Dedifferentiated amniotic fluid mesenchymal stem cell (primary cell): Measurements from ENCODE around the gene PRR12.

Experiments
- DNase-seq: peaks from one replicate; pipeline ENCODE4 v3.0.0-alpha.2; 2016; ENCODE audit errors: extremely low spot score

Gene PRR12

GRCh38 chr19:49591731-49592485 lies 926 bp downstream of the PRR12 start:
- DNase-seq: no peak

GRCh38 chr19:49592486-49593232 lies 1.7 kb downstream of the PRR12 start:
- no peak for DNase-seq

DNA sequence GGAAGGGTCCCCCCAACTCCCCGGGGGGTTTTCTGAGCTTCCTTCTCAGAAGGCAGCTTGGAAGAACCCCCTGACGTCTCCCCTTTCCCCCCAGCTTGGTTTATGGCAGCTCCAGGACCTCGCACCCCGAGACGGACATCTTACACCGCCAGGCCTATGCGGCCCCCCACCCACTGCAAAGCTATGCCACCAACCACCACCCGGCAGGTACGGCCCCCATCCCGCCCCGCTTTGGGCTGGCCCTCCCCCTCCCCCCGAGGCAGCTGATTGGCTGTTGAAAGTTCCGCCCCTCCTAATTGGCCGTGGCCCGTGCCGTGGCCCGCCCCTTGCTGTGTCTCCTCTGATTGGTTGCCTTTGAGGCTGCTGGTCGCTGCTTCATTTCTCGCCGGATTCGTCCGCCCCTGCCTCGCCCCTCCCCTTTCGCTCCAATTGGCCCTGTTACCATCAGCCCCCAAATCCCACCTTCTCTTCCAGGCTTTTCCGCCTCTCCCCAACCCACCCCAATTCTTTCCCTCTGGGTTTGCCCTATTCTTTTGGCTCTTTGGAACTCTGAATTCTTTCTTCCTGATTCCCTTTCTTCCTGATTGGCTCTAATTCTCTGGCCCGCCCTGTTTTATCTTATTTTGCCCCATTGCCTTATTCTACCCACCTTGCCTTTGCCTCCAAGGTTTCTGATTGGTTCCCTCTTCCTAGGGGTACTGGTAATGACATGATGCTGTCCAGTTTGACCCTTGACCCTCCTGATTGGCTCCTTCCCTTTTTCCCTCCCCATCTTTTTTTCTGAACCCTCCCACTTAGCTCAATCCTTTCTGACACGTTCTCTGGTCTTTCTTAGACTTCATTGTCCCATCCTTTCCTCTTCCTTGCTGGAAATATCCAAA lies 2.5 kb downstream of the PRR12 start:
- DNase-seq: peak; percentile 90

DNA sequence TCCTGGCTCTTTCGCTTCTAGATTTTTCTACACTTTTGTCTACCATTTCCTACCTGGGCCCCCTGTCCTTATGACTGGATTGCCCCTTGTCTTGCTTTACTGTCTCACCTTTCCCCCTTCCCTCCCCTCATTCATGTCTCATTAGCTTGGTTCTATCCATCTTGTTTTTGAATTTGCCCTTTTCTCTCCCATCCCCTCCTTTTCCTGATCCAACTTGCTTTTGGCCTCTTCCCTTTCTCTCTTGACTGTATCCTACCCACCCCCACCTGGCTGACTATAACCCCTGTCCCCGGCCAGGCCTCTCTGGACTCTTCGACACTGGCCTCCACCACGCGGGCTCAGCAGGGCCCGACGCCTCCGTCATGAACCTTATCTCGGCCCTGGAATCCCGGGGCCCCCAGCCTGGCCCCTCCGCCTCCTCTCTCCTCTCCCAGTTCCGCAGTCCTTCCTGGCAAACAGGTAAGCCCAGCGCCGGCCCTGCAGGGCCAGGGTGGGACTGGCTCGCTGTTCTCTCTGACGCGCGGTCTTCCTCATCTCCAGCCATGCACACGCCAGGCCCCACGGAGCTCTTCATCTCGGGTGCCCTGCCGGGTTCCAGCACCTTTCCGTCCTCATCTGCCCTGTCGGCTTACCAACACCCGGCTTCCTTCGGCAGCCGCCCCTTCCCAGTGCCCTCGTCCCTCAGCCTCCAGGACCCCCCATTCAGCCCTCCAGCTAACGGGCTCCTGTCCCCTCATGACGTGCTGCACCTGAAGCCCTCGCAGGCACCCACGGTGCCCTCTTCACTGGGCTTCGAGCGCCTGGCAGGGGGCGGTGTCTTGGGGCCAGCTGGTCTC lies 3.4 kb downstream of the PRR12 start:
- DNase-seq: no peak

DNA sequence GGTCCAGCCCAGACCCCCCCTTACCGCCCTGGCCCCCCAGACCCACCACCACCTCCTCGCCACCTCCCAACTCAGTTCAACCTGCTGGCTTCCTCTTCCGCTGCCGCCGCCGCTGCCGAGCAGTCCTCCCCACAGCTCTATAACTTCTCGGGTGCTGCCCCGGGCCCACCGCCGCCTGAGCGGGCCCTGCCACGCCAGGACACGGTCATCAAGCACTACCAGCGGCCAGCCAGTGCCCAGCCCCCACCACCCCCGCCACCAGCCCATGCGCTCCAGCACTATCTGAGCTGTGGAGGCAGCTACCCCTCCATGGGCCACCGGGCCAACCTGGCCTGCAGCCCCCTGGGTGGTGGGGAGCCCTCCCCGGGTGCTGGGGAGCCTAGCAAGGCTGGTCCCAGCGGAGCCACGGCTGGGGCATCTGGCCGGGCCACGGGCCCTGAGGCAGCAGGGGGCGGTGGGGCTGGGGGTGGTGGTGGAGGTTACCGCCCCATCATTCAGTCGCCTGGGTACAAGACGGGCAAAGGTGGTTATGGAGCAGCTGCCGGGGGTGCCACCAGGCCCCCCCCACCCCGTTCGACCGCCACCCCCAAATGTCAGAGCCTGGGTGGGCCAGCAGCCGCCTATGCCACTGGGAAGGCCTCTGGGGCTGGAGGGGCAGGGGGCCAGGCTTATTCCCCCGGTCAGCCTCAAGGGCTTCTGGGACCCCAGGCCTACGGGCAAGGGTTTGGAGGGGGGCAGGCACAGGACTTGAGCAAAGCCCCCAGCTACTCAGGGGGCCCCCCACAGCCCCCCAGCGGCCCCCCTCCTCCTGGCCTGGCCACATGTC lies 4.2 kb downstream of the PRR12 start:
- DNase-seq: no peak

- no peak for DNase-seq
Measured at GRCh38 chr19:49595819-49596404, 4.9 kb downstream of the PRR12 start.

DNA sequence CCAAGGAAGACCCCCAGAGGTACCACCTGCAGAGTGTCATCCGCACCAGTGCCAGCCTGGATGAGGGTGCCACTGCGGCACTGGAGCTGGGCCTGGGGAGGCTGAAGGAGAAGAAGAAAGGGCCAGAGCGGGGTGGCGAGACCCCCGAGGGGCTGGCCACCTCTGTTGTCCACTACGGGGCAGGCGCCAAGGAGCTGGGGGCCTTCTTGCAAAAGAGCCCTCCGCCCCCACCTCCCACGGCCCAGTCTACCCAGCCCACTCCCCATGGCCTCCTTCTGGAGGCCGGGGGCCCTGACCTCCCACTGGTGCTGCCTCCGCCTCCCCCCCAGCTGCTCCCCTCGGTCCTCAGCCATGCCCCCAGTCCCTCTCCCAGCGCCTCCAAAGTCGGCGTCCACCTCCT lies 5.4 kb downstream of the PRR12 start:
- DNase-seq: no peak

GRCh38 chr19:49596954-49597702 lies 6.1 kb downstream of the PRR12 start:
- DNase-seq: no peak

DNA sequence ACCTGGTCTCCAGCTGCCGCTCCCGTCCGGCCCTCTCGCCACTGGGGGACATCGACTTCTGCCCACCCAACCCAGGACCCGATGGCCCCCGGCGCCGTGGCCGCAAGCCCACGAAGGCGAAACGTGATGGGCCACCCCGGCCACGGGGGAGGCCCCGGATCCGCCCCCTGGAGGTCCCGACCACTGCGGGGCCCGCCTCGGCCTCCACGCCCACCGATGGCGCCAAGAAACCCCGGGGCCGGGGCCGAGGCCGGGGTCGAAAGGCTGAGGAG lies 6.7 kb downstream of the PRR12 start:
- DNase-seq: no peak

GRCh38 chr19:49599378-49600295 lies 8.7 kb downstream of the PRR12 start:
- no peak for DNase-seq

- no peak for DNase-seq
Measured at GRCh38 chr19:49601482-49602038, 10.6 kb downstream of the PRR12 start.

GRCh38 chr19:49602806-49603205 lies 11.8 kb downstream of the PRR12 start:
- DNase-seq: no peak

- no peak for DNase-seq
Measured at GRCh38 chr19:49605605-49606004, 14.6 kb downstream of the PRR12 start.

DNA sequence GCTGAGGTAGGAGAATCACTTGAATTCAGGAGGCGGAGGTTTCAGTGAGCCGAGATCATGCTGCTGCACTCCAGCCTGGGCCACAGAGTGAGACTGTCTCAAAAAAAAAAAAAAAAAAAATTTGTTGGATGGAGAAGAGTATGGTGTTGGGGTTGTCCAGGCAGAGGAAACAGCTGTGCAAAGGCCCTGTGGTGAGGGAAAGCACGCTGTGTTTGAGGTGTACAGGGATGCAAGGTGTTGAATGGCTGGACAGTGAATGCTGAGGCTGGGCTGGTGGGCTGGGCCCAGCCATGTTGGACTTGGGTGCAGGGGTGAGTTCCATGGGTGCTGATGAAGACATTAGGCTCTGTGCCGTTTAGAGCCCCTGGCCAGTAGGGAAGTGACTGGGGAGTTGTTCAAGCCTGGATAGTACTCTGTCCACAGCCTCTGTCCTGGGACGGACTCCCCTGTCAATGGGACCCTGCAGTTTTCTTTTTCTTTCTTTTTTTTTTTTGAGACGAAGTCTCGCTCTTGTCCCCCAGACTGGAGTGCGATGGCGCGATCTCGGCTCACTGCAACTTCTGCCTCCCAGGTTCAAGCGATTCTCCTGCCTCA lies 18.6 kb downstream of the PRR12 start:
- no peak for DNase-seq

GRCh38 chr19:49613374-49613773 lies 22.4 kb downstream of the PRR12 start:
- DNase-seq: no peak

DNA sequence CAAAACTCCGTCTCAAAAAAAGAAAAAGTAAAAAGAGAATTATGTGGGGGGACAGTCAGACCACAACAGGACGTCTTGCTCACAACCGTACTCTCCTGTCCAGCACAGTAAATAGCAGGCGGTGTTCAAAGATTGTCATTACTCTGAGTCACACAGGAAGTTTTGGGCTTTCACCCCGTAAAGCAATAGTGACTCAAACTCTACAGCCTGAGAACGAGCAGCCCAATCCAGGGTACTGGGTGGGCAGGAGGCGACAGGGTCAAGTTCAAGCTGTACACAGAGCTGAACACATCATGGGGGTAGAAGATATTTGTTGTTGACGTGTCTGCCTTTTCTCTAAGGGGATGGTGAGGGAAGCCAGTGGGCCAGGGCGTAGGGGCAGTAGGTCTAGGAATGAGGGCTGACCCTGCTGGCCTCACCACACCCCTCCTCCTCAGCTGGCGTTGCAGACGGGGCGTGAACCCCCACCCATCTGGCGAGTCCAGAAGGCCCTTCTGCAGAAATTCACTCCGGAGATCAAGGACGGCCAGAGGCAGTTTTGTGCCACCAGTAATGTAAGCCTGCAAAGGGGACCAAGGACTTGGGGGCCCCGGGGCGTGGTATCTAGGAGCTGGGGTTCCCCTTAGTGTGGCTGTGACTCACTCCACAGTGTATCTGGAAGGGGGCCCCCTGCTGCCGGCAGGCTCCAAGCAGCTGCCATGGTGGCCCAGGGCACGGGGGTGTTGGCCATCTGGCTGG lies 23.3 kb downstream of the PRR12 start:
- peak; percentile 37 for DNase-seq

DNA sequence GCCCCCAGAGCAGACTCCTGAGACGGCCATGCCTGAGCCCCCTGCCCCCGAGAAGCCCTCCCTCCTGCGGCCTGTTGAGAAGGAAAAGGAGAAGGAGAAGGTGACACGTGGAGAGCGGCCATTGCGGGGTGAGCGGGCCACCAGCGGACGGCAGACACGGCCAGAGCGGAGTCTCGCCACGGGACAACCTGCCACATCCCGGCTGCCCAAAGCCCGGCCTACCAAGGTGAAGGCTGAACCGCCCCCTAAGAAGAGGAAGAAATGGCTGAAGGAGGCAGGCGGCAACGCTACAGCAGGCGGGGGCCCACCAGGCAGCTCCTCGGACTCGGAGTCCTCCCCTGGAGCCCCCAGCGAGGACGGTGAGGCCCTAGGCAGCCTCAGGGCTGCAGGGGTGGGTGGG lies 24.9 kb downstream of the PRR12 start:
- no peak for DNase-seq
